CD4-positive, alpha-beta T cell (primary cell): ENCODE data around the gene CDH13. TPM values are rescaled to one million over a fixed set of nuclear protein-coding genes. Genes with fewer than 3 reads are reported as not detected.

Experiments used
- ATAC-seq: fragments of 200-7000 bp; cut with Tn5 transposase; one replicate; pipeline ENCODE4 v1.10.0; 2022; ENCODE audit warnings: mild to moderate bottlenecking; ENCODE audit not compliant: poor library complexity
- CTCF ChIA-PET: fragments of 350-600 bp; sonication (Branson Sonifier 250); formaldehyde crosslinking; loops from one replicate; lab custom pipeline; 2021; ENCODE audit warnings: antibody characterized with exemption, inconsistent platforms; lab: Charles Lee
- POLR2A ChIA-PET: fragments of 350-600 bp; sonication (Branson Sonifier 250); formaldehyde crosslinking; loops from one replicate; lab custom pipeline; 2021; ENCODE audit warnings: antibody characterized with exemption, inconsistent platforms; lab: Charles Lee
- DNase-seq, 14 experiments: peaks; one replicate each; pipeline ENCODE4 v3.0.0-alpha.2; 2013 to 2020; ENCODE audit warnings: mixed read lengths in 2 of 14
- H3K27ac ChIP-seq, 2 donors: one replicate each; pipeline versions ENCODE4 v1.5.1 to v1.7.0; 2013; ENCODE audit warnings: low read length in 2 of 2, low read depth in 1 of 2, mild to moderate bottlenecking in 1 of 2
- H3K27me3 ChIP-seq, 2 experiments: 1 replicate in 1 of 2; 2 replicates in 1 of 2; pipeline versions ENCODE4 v1.6.1 to v1.7.0; 2013; ENCODE audit warnings: low read length in 2 of 2, control low read depth in 1 of 2, mild to moderate bottlenecking in 1 of 2, moderate library complexity in 1 of 2; ENCODE audit not compliant: insufficient read depth in 2 of 2, control insufficient read depth in 1 of 2
- H3K36me3 ChIP-seq: one replicate; pipeline ENCODE4 v1.6.1; 2013; ENCODE audit warnings: low read length, control low read depth; ENCODE audit not compliant: insufficient read depth
- H3K4me1 ChIP-seq: one replicate; pipeline ENCODE4 v1.6.1; 2013; ENCODE audit warnings: low read length, control low read depth; ENCODE audit not compliant: insufficient read depth
- H3K4me3 ChIP-seq: one replicate; pipeline ENCODE4 v1.5.1; 2013; ENCODE audit warnings: mild to moderate bottlenecking, low read length, moderate library complexity
- H3K9me3 ChIP-seq, 2 experiments: 1 replicate in 1 of 2; 2 replicates in 1 of 2; pipeline versions ENCODE4 v1.6.1 to v1.7.0; 2013; ENCODE audit warnings: low read length in 2 of 2, mild to moderate bottlenecking in 2 of 2, control low read depth in 1 of 2, moderate library complexity in 1 of 2; ENCODE audit not compliant: control insufficient read depth in 1 of 2, insufficient read depth in 1 of 2
- H3K27ac Mint-ChIP-seq: one replicate; pipeline ENCODE4 v1.8.0; 2020; ENCODE audit warnings: mixed read lengths
- H3K27me3 Mint-ChIP-seq: one replicate; pipeline ENCODE4 v1.8.0; 2021; ENCODE audit warnings: mixed read lengths
- H3K36me3 Mint-ChIP-seq: one replicate; pipeline ENCODE4 v1.8.0; 2021; ENCODE audit warnings: low read depth, mixed read lengths
- H3K4me1 Mint-ChIP-seq: one replicate; pipeline ENCODE4 v1.8.0; 2021; ENCODE audit warnings: low read depth, mixed read lengths
- H3K4me3 Mint-ChIP-seq: one replicate; pipeline ENCODE4 v1.8.0; 2020; ENCODE audit warnings: mild to moderate bottlenecking, mixed read lengths
- H3K9me3 Mint-ChIP-seq: one replicate; pipeline ENCODE4 v1.8.0; 2020; ENCODE audit warnings: mixed read lengths
- CTCF ChIP-seq: fragments of 200-600 bp; IDR thresholded peaks from one replicate; pipeline ENCODE4 v1.8.0; 2022; ENCODE audit warnings: antibody characterized with exemption, mild to moderate bottlenecking
- intact Hi-C, 2 experiments: fragments of 100-400 bp; cut with DNase I in 1 of 2; cut with micrococcal nuclease in 1 of 2; formaldehyde crosslinking; loops; one replicate each; pipeline versions ENCODE4 v1.15.1 to v1.9.0; 2023 to 2025; cut with DNase I, micrococcal nuclease
- total RNA-seq, 174 experiments: library from RNA in 2 of 174; stranded (reverse) in 2 of 174; gene quantifications; one replicate each; pipeline ENCODE4 v1.2.3 and lab custom pipeline; 2021 to 2026

CDH13 gene
- total RNA-seq, 2 experiments from 2014 or later = not detected

- DNase-seq (no peak), ATAC-seq (no peak)
- Histone ChIP-seq H3K36me3 (no peaks in the 10 kb centered on the region), H3K27ac (no peak overlapping the region), H3K9me3 (peaks cover 0 to 3% of the 10 kb centered on the region in 2 experiments), H3K4me1 (no peaks in the 10 kb centered on the region), H3K27me3 (no peaks in the 10 kb centered on the region), H3K4me3 (no peak overlapping the region)
- ChIA-PET POLR2A (no interaction called here), CTCF (no interaction called here)
- Mint-ChIP-seq H3K27me3 (no peaks in the 10 kb centered on the region), H3K27ac (no peak overlapping the region), H3K36me3 (no peaks in the 10 kb centered on the region), H3K9me3 (peaks cover 2% of the 10 kb centered on the region), H3K4me1 (no peaks in the 10 kb centered on the region), H3K4me3 (no peak overlapping the region)
- intact Hi-C loops = no loop called here
- no peak for TF ChIP-seq CTCF
Measured at GRCh38 chr16:83045790-83046189, 419.0 kb downstream of the CDH13 start.

GRCh38 chr16:83046664-83047063, 419.9 kb downstream of the CDH13 start:
- POLR2A ChIA-PET = no interaction called here
- DNase-seq (no peak), ATAC-seq (no peak)
- Histone ChIP-seq H3K9me3 (peaks cover 0 to 3% of the 10 kb centered on the region in 2 experiments), H3K4me3 (no peak overlapping the region), H3K36me3 (no peaks in the 10 kb centered on the region), H3K4me1 (no peaks in the 10 kb centered on the region), H3K27me3 (peaks cover 0 to 2% of the 10 kb centered on the region in 2 experiments), H3K27ac (no peak overlapping the region)
- Mint-ChIP-seq H3K27ac (no peak overlapping the region), H3K36me3 (no peaks in the 10 kb centered on the region), H3K27me3 (no peaks in the 10 kb centered on the region), H3K4me3 (no peak overlapping the region), H3K4me1 (no peaks in the 10 kb centered on the region), H3K9me3 (peaks cover 2% of the 10 kb centered on the region)
- TF ChIP-seq CTCF = no peak
- CTCF ChIA-PET = no interaction called here
- intact Hi-C loops = no loop called here

GRCh38 chr16:83051451-83051850, 424.7 kb downstream of the CDH13 start:
- POLR2A ChIA-PET = no interaction called here
- Mint-ChIP-seq H3K27ac (no peak overlapping the region), H3K27me3 (no peaks in the 10 kb centered on the region), H3K4me3 (no peak overlapping the region), H3K36me3 (no peaks in the 10 kb centered on the region), H3K9me3 (peaks cover 2% of the 10 kb centered on the region), H3K4me1 (no peaks in the 10 kb centered on the region)
- Histone ChIP-seq H3K4me3 (no peak overlapping the region), H3K4me1 (no peaks in the 10 kb centered on the region), H3K9me3 (no peaks in the 10 kb centered on the region), H3K27me3 (peaks cover 0 to 3% of the 10 kb centered on the region in 2 experiments), H3K36me3 (no peaks in the 10 kb centered on the region), H3K27ac (no peak overlapping the region)
- intact Hi-C loops = no loop called here
- no peak for TF ChIP-seq CTCF
- ATAC-seq = no peak
- no peak for DNase-seq
- CTCF ChIA-PET = no interaction called here
